HepG2 (cell line): ENCODE measurements around the gene PLXNC1. TPM values are rescaled to one million over a fixed set of nuclear protein-coding genes. Genes with fewer than 3 reads are reported as not detected.

Experiments
- ATF4 ChIP-seq, 2 experiments: fragments of 450-650 bp in 1 of 2; sonication (generic) in 1 of 2; formaldehyde crosslinking; IDR thresholded peaks; 2 replicates each; pipeline versions ENCODE4 v1.5.0 to v1.8.0; 2020 to 2022; ENCODE audit warnings: mild to moderate bottlenecking in 1 of 2, missing genetic modification reagents in 1 of 2
- EHMT2 ChIP-seq: fragments of 200-600 bp; sonication (generic); IDR thresholded peaks from 2 replicates; pipeline ENCODE4 v1.7.0; 2017; ENCODE audit warnings: antibody characterized with exemption, low read depth, low read length, borderline replicate concordance
- ESRRA ChIP-seq: sonication (generic); formaldehyde crosslinking; IDR thresholded peaks from 2 replicates; pipeline ENCODE4 v1.5.1; 2020; ENCODE audit warnings: mild to moderate bottlenecking, low read depth, missing genetic modification reagents
- GFI1 ChIP-seq: sonication (generic); formaldehyde crosslinking; IDR thresholded peaks from 2 replicates; pipeline ENCODE4 v1.5.0; 2020; ENCODE audit warnings: missing genetic modification reagents, mild to moderate bottlenecking, borderline replicate concordance
- HOXA3 ChIP-seq: sonication (generic); formaldehyde crosslinking; IDR thresholded peaks from 2 replicates; pipeline ENCODE4 v1.5.0; 2020; ENCODE audit warnings: missing genetic modification reagents
- KAT7 ChIP-seq: IDR thresholded peaks from 2 replicates; pipeline ENCODE4 v1.6.1; 2018; ENCODE audit warnings: borderline replicate concordance, missing compliant biosample characterization
- NONO ChIP-seq, 2 experiments: fragments of 450-650 bp in 1 of 2; sonication (generic) in 1 of 2; formaldehyde crosslinking in 1 of 2; IDR thresholded peaks in 1 of 2; conservative IDR thresholded peaks in 1 of 2; 2 replicates each; pipeline versions ENCODE4 v1.6.1 to v1.8.0; 2017 to 2022; ENCODE audit warnings: mild to moderate bottlenecking in 1 of 2, missing genetic modification reagents in 1 of 2, moderate library complexity in 1 of 2
- POLR2AphosphoS5 ChIP-seq: IDR thresholded peaks from 2 replicates; pipeline ENCODE4 v1.6.1; 2012; ENCODE audit warnings: low read depth, low read length
- REL ChIP-seq: sonication (generic); formaldehyde crosslinking; conservative IDR thresholded peaks from 2 replicates; pipeline ENCODE4 v1.8.0; 2022; ENCODE audit warnings: mild to moderate bottlenecking, missing genetic modification reagents, moderate library complexity
- STAG1 ChIP-seq: sonication (generic); formaldehyde crosslinking; IDR thresholded peaks from 2 replicates; pipeline ENCODE4 v1.4.0; 2020; ENCODE audit warnings: missing genetic modification reagents
- ZFX ChIP-seq: sonication (generic); formaldehyde crosslinking; IDR thresholded peaks from 2 replicates; pipeline ENCODE4 v1.4.0; 2020; ENCODE audit warnings: mild to moderate bottlenecking, low read depth, missing genetic modification reagents, moderate library complexity
- ZNF292 ChIP-seq: sonication (generic); formaldehyde crosslinking; IDR thresholded peaks from 2 replicates; pipeline ENCODE4 v1.8.1; 2022; ENCODE audit warnings: mild to moderate bottlenecking, low read depth, missing genetic modification reagents, borderline replicate concordance
- ZNF598 ChIP-seq: sonication (generic); formaldehyde crosslinking; IDR thresholded peaks from 2 replicates; pipeline ENCODE4 v1.5.1; 2020; ENCODE audit warnings: mild to moderate bottlenecking, missing genetic modification reagents, borderline replicate concordance
- ZNF605 ChIP-seq: sonication (generic); formaldehyde crosslinking; IDR thresholded peaks from 2 replicates; pipeline ENCODE4 v1.8.0; 2022; ENCODE audit warnings: mild to moderate bottlenecking, missing genetic modification reagents
- ZNF687 ChIP-seq: sonication (generic); formaldehyde crosslinking; IDR thresholded peaks from 2 replicates; pipeline ENCODE4 v1.5.1; 2020; ENCODE audit warnings: mild to moderate bottlenecking, missing genetic modification reagents, moderate library complexity
- ZNF883 ChIP-seq: sonication (generic); formaldehyde crosslinking; IDR thresholded peaks from 2 replicates; pipeline ENCODE4 v1.5.1; 2020; ENCODE audit warnings: mild to moderate bottlenecking, missing genetic modification reagents; ENCODE audit errors: not compliant biosample characterization
- polyA plus RNA-seq, 8 experiments: library from polyadenylated mRNA; depleted of rRNA in 3 of 8; stranded (reverse) in 7 of 8; unstranded in 1 of 8; fragments of >200 nt; fragmentation: Illumina TruSeq in 4 of 8; extraction: Trizol in 4 of 8; gene quantifications; 2 replicates each; pipeline versions ENCODE4 v1.2.1 to v1.2.3, GENCODE V29; 2011 to 2016; ENCODE audit warnings: low read depth in 4 of 8, missing spikeins in 1 of 8, mixed read lengths in 1 of 8; ENCODE audit not compliant: insufficient read depth in 1 of 8
- total RNA-seq, 5 experiments: library from RNA; depleted of rRNA; stranded (reverse); fragments of >200 nt; fragmentation: Illumina TruSeq; extraction: Trizol; gene quantifications; 2 replicates each; pipeline ENCODE4 v1.2.3, GENCODE V29; 2016; ENCODE audit warnings: low read depth in 1 of 5
- TF ChIP-seq, protein P1 (sequence below): sonication (generic); formaldehyde crosslinking; IDR thresholded peaks from 2 replicates; pipeline ENCODE4 v1.5.0; 2020; ENCODE audit warnings: missing genetic modification reagents, mild to moderate bottlenecking, borderline replicate concordance
- TF ChIP-seq, protein P2 (sequence below): sonication (generic); formaldehyde crosslinking; IDR thresholded peaks from 2 replicates; pipeline ENCODE4 v1.4.0; 2020; ENCODE audit warnings: missing genetic modification reagents, borderline replicate concordance

The PLXNC1 gene
- total and polyA plus RNA-seq, 2 of the 13 experiments (the other 11 are each of a cell fraction or from before 2014, with no cell fraction given), result 6.6 to 11.2 TPM

DNA sequence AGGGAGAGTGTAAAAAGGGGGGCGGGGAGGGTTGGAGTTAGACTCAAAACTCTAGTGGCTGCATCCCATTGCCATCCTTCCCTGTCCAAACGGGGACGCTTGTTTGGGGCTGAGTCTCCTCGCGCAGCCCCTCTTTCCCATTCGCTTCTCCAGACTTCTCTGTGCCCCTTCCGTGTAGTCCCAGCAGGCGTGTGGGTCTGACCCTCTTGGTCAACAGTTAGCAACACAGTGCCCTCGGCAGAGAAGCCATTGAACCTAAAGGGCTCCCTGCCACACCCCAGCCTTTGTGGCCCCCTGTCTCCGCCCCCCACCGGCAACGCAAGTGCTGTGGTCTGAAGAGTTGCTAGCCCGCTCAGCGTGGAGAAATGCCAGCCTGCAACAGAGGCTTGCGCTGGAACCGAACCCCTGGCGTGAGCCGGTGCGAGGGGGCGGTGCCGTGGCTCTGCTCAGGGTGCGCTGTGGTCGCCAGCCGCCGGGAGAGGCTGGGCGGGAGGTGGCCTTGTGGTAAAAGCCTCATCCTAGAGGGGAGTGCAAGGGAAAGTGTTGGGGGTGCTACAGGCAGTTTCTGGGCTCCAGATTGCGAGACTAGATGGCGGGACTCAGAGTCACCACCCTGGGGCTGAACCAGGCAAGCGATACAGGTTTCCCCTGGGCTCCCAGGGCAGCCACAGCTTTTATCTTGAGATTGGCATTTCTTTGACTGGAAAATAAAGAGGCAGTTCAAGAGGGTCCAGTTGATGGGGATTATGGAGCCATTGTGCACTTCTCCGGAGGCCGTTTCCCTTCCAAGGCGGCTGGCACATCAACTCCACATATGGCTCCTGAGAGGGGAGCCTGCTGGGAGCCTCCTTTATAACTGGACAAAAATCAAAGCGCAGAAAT lies 2.1 kb downstream of the PLXNC1 start (continued):
- peak; percentile 44; the same call in 1 of the 2 replicates for TF ChIP-seq ZNF598 (CRISPR knock-in tag)
- no peak for TF ChIP-seq REL (CRISPR knock-in tag)
- peak; percentile 31; the same call in 1 of the 2 replicates for TF ChIP-seq POLR2AphosphoS5
- 0 out of 2 replicates have a peak, but pooled peaks have one; percentile 20 for TF ChIP-seq ZNF605 (CRISPR knock-in tag)
- peak; percentile 11; the same call in 1 of the 2 replicates for TF ChIP-seq ZFX (CRISPR knock-in tag)
- TF ChIP-seq GFI1, result 0 out of 2 replicates have a peak, but pooled peaks have one; percentile 24
- TF ChIP-seq KAT7 (CRISPR knock-in tag), result peak; percentile 45; the same call in 1 of the 2 replicates
- peak; percentile 26; the same call in 1 of the 2 replicates for TF ChIP-seq HOXA3 (CRISPR knock-in tag)
- TF ChIP-seq ATF4 (CRISPR knock-in tag; IDR thresholded peaks at IDR 0.05), result peak in 1 of 2 experiments; percentile 30; a peak in 1 of 4 replicates
- TF ChIP-seq NONO (IDR thresholded peaks at IDR 0.05), result no peak
- TF ChIP-seq NONO (CRISPR knock-in tag; conservative IDR thresholded peaks at IDR 0.05), result peak; percentile 37; the same call in 1 of the 2 replicates
- TF ChIP-seq ZNF292 (CRISPR knock-in tag), result peak; percentile 82
- TF ChIP-seq ZNF687 (CRISPR knock-in tag), result peak; percentile 64
- TF ChIP-seq ZNF883 (CRISPR knock-in tag), result peak; percentile 39
- TF ChIP-seq, protein P1, sequence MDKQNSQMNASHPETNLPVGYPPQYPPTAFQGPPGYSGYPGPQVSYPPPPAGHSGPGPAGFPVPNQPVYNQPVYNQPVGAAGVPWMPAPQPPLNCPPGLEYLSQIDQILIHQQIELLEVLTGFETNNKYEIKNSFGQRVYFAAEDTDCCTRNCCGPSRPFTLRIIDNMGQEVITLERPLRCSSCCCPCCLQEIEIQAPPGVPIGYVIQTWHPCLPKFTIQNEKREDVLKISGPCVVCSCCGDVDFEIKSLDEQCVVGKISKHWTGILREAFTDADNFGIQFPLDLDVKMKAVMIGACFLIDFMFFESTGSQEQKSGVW (CRISPR knock-in tag), result no peak
- TF ChIP-seq STAG1 (CRISPR knock-in tag), result 0 out of 2 replicates have a peak, but pooled peaks have one; percentile 10
- TF ChIP-seq, protein P2, sequence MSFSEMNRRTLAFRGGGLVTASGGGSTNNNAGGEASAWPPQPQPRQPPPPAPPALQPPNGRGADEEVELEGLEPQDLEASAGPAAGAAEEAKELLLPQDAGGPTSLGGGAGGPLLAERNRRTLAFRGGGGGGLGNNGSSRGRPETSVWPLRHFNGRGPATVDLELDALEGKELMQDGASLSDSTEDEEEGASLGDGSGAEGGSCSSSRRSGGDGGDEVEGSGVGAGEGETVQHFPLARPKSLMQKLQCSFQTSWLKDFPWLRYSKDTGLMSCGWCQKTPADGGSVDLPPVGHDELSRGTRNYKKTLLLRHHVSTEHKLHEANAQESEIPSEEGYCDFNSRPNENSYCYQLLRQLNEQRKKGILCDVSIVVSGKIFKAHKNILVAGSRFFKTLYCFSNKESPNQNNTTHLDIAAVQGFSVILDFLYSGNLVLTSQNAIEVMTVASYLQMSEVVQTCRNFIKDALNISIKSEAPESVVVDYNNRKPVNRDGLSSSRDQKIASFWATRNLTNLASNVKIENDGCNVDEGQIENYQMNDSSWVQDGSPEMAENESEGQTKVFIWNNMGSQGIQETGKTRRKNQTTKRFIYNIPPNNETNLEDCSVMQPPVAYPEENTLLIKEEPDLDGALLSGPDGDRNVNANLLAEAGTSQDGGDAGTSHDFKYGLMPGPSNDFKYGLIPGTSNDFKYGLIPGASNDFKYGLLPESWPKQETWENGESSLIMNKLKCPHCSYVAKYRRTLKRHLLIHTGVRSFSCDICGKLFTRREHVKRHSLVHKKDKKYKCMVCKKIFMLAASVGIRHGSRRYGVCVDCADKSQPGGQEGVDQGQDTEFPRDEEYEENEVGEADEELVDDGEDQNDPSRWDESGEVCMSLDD, result peak; percentile 8; the same call in 1 of the 2 replicates
- no peak for TF ChIP-seq EHMT2
- TF ChIP-seq ESRRA (CRISPR knock-in tag), result no peak
